NB4 (cell line): Measurements from ENCODE around the gene RAD18.

ENCODE experiments used
- DNase-seq: peaks from one replicate; pipeline ENCODE4 v3.0.0; 2010; ENCODE audit warnings: low read depth
- H3K4me3 ChIP-seq: one replicate; pipeline ENCODE4 v1.5.1; 2011; ENCODE audit warnings: mild to moderate bottlenecking, low read depth, low read length, moderate library complexity
- MAX ChIP-seq: IDR thresholded peaks from 2 replicates; pipeline ENCODE4 v1.6.1; 2011; ENCODE audit warnings: low read depth, low read length
- MYC ChIP-seq: IDR thresholded peaks from 2 replicates; pipeline ENCODE4 v1.6.1; 2011; ENCODE audit warnings: low read depth, low read length
- POLR2A ChIP-seq: IDR thresholded peaks from 2 replicates; pipeline ENCODE4 v1.6.1; 2011; ENCODE audit warnings: mild to moderate bottlenecking; ENCODE audit not compliant: insufficient read length; ENCODE audit errors: extremely low read depth
- TF ChIP-seq, protein P1 (sequence below): IDR thresholded peaks from one replicate; pipeline ENCODE4 v1.5.1; 2012; ENCODE audit warnings: low read depth, low read length

RAD18 gene

GRCh38 chr3:9007213-9007612 lies 43.9 kb upstream of the RAD18 start:
- TF ChIP-seq, protein P1, sequence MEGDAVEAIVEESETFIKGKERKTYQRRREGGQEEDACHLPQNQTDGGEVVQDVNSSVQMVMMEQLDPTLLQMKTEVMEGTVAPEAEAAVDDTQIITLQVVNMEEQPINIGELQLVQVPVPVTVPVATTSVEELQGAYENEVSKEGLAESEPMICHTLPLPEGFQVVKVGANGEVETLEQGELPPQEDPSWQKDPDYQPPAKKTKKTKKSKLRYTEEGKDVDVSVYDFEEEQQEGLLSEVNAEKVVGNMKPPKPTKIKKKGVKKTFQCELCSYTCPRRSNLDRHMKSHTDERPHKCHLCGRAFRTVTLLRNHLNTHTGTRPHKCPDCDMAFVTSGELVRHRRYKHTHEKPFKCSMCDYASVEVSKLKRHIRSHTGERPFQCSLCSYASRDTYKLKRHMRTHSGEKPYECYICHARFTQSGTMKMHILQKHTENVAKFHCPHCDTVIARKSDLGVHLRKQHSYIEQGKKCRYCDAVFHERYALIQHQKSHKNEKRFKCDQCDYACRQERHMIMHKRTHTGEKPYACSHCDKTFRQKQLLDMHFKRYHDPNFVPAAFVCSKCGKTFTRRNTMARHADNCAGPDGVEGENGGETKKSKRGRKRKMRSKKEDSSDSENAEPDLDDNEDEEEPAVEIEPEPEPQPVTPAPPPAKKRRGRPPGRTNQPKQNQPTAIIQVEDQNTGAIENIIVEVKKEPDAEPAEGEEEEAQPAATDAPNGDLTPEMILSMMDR: no peak
- TF ChIP-seq POLR2A: no peak
- TF ChIP-seq MAX: no peak
- TF ChIP-seq MYC: no peak

DNA sequence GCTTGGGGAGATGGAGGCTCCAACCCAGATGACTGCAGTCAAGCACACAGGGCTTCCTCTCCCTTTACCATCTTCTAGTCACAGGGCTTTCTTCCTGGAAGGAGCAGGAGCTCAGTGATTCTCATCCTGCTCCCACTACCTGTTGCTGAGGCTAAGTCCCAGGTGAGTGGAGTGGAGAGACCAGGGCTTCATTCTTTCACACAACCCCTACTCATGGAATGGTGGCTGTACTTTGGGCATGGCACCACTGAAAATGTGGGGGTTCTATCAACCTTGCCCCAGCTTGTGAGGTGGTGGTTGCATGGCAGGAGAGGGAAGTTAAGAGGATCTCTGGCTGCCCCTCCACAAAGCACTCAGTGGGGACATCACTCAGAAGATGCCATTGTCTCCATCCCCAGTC lies 36.8 kb upstream of the RAD18 start:
- no peak for DNase-seq
- H3K4me3 ChIP-seq: no peak overlapping the region
- no peak for TF ChIP-seq POLR2A

More at GRCh38 chr3:9007213-9007612, 43.9 kb upstream of the RAD18 start:
- no peak for DNase-seq
- H3K4me3 ChIP-seq: no peak overlapping the region

- DNase-seq: no peak
- no peak overlapping the region for H3K4me3 ChIP-seq
- TF ChIP-seq, protein P1: no peak
- no peak for TF ChIP-seq MYC
- TF ChIP-seq POLR2A: no peak
Observed at GRCh38 chr3:8997151-8997550, 33.9 kb upstream of the RAD18 start.

GRCh38 chr3:8996681-8997121 lies 33.4 kb upstream of the RAD18 start:
- DNase-seq: no peak

GRCh38 chr3:8996216-8996615 lies 32.9 kb upstream of the RAD18 start:
- TF ChIP-seq MYC: no peak
- TF ChIP-seq, protein P1: no peak
- no peak for TF ChIP-seq POLR2A
- TF ChIP-seq MAX: no peak
- DNase-seq: no peak

More at GRCh38 chr3:8996681-8997121, 33.4 kb upstream of the RAD18 start:
- H3K4me3 ChIP-seq: no peak overlapping the region
- TF ChIP-seq, protein P1: no peak
- TF ChIP-seq MAX: no peak
- TF ChIP-seq POLR2A: no peak
- TF ChIP-seq MYC: no peak

DNA sequence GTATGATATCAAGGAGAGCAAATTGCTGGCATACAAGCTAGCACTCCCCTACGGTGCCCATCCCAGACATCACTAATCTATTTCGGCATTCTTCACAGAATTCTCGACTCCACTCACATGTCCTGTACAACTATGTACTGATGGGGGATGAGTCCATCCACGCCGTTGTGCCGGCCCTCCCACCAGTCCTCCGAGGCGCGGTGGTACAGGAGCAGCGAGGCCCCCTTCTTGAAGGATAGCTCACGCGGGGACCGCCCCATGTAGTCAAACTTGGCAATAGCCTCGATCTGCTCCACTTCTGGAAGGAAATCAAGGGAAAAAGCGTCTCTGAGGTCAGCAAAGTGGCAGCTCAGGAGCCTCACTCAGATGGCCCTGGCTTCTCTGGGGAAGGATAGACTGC lies 31.0 kb upstream of the RAD18 start:
- no peak for TF ChIP-seq POLR2A
- TF ChIP-seq, protein P1: no peak
- TF ChIP-seq MAX: no peak
- TF ChIP-seq MYC: no peak
- H3K4me3 ChIP-seq: no peak overlapping the region
- no peak for DNase-seq

More at GRCh38 chr3:8996216-8996615, 32.9 kb upstream of the RAD18 start:
- no peak overlapping the region for H3K4me3 ChIP-seq

GRCh38 chr3:8993331-8993730 lies 30.1 kb upstream of the RAD18 start:
- TF ChIP-seq POLR2A (no peak), MAX (no peak), MYC (no peak)
- TF ChIP-seq, protein P1: no peak
- DNase-seq: no peak
- H3K4me3 ChIP-seq: no peak overlapping the region
